ENCODE data around the gene ZNF330. TPM values are rescaled to one million over a fixed set of nuclear protein-coding genes. Genes with fewer than 3 reads are reported as not detected.
"Not testable (repeated sequence)": the region's sequence is repeated elsewhere in the genome, so short reads cannot be mapped to it uniquely, and the experiment has no call there.

The ZNF330 gene
- total RNA-seq, 2 experiments from 2014 or later = 60.3 to 62.6 TPM

DNA sequence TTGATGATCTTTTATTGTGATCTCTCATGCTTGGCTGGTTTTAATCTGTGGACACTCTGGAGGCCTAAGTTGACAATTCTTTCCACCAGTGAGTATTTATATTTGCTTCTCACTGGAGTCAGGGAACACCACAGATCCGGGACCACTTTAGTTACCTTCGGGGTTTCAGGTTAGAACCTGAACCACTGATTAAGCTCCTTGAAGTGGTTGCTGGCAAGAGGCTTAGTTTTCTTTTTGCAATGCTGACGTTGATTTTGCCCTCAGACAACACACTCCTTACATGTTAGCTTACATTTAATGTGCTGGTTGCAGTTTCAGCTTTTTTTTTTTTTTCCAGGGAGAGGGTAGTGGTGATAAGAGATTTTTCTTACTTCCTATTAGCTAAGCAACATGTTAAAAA is 10.5 kb upstream of the ZNF330 start:
- H3K4me1 Mint-ChIP-seq (ENCODE audit: low read depth) = no peaks in the 10 kb centered on the region
- POLR2A ChIA-PET = no interaction called here
- no peak overlapping the region for H3K4me3 Mint-ChIP-seq
- H3K27ac Mint-ChIP-seq = no peak overlapping the region
- CTCF ChIA-PET = no interaction called here
- DNase-seq = no peak
- H3K36me3 Mint-ChIP-seq = no peaks in the 10 kb centered on the region
- H3K9me3 Mint-ChIP-seq = no peaks in the 10 kb centered on the region
- peaks cover 14% of the 10 kb centered on the region for H3K27me3 Mint-ChIP-seq
- intact Hi-C loops (cut with micrococcal nuclease) = no loop called here

DNA sequence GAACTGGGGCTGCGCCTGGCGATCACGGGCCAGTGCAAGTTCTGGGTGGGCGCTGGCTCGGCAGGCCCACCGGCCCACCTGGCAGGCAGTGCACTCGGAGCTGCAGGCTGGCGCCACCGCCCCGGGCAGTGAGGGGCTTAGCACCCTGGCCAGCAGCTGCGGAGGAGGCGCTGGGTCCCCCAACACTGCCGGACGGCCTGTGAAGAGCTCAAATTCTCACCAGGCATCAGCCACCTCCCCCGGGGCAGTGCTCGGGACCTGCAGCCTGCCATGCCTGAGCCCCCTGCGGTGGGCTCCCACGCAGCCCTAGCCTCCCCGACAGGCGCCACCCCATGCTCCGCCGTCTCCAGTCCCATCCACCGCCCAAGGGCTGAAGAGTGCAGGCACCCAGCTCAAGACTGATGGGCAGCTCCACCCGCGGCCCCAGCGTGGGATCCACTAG is 7.1 kb upstream of the ZNF330 start:
- Mint-ChIP-seq H3K36me3 (no peaks in the 10 kb centered on the region), H3K27ac (no peak overlapping the region), H3K4me3 (no peak overlapping the region), H3K27me3 (peaks cover 11% of the 10 kb centered on the region), H3K4me1 (ENCODE audit: low read depth) (no peaks in the 10 kb centered on the region), H3K9me3 (no peaks in the 10 kb centered on the region)
- intact Hi-C loops (cut with micrococcal nuclease) = no loop called here
- DNase-seq = no peak
- ChIA-PET POLR2A (interaction anchor here (0.6 kb wide), 1 partner anchor 1031 kb away, joined by 3 read pairs; no protein-coding TSS in a partner anchor), CTCF (no interaction called here)

DNA sequence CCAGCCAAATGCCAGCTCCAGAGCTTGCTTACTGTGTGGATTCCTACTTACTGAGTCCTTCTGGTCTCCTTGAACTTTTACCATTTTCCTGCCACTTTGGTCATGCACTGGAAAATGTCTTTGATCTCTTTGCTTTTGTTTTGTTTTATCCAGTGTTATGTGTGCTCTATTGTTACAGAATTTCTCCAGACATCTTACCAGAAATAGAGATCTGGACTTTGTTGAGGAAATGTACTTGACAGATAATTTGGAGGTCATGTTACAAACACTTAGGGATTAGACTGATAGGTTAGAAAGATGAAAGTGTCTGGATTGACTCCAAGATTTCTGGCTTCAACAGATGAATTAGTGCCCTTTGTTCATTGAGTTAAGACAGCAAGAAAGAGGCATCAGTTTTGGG is 5.7 kb upstream of the ZNF330 start:
- Mint-ChIP-seq H3K36me3 (no peaks in the 10 kb centered on the region), H3K27ac (no peak overlapping the region), H3K9me3 (no peaks in the 10 kb centered on the region), H3K4me3 (no peak overlapping the region), H3K4me1 (ENCODE audit: low read depth) (no peaks in the 10 kb centered on the region), H3K27me3 (peaks cover 13% of the 10 kb centered on the region)
- CTCF ChIA-PET = no interaction called here
- no peak for DNase-seq
- intact Hi-C loops (cut with micrococcal nuclease) = no loop called here
- POLR2A ChIA-PET = no interaction called here

DNA sequence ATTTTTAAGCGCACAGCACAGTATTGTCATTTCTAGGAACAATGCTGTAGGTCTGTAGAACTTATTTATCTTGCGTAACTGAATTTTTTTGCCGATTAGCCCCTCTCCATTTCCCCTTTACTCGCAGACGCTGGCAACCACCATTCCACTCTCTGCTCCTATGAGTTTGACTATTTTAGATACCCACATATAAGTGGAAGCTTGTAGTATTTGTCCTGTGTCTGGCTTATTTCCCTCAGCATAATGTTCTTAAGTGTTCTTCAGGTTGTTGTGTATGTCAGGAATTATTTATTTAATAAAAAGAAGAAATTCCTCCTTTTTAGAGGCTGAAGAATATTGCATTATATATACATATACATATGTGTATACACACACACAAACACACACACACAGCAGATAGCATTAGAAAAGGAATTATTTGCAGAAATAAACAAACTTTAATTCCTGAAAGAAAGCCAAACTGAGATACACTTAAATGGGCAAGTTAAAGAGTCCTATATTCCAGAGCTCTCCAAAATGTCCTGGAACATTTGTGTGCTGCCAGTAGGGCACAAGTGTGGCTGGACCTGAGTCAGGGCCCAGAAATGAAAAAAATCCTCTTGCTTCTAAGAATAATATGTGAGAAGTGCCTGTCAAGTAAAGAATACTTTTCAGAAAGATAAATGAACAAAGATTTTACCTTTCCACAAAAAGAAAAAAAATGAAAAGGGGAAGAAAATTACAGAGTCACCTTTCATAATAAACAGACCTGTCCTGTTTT is 4.5 kb upstream of the ZNF330 start:
- peaks cover 4% of the 10 kb centered on the region for H3K4me1 Mint-ChIP-seq (ENCODE audit: low read depth)
- CTCF ChIA-PET = no interaction called here
- DNase-seq = no peak
- H3K9me3 Mint-ChIP-seq = no peaks in the 10 kb centered on the region
- POLR2A ChIA-PET = no interaction called here
- H3K36me3 Mint-ChIP-seq = no peaks in the 10 kb centered on the region
- H3K4me3 Mint-ChIP-seq = no peak overlapping the region
- no peak overlapping the region for H3K27ac Mint-ChIP-seq
- intact Hi-C loops (cut with micrococcal nuclease) = no loop called here
- peaks cover 11% of the 10 kb centered on the region for H3K27me3 Mint-ChIP-seq

DNA sequence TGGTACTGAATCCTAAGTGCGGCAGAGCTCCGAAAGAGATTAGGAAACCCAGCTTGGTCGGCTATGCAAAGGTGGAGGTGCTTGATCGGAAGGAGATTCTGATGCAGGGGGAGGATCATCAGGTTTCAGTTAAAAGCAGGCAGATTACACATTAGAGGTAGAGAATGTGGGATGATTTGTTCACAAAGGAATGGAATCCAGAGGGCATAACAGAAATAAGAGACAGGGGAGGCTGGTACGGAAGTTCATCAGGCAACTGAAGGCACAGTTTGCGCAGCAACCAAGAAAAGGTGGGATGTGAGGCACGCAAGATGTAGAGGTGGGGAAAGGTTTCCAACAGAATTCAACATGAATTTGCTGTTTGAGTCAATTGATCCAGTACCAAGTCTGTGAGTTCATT is 424 bp upstream of the ZNF330 start:
- H3K27me3 Mint-ChIP-seq = peaks cover 3% of the 10 kb centered on the region
- intact Hi-C loops (cut with micrococcal nuclease) = loop anchor here (2.0 to 5.0 kb wide), 5 partner anchors 88 to 1969 kb away; partner anchors contain the start of genes ELMOD2, IL15, RNF150 and SCOC
- no peaks in the 10 kb centered on the region for H3K9me3 Mint-ChIP-seq
- DNase-seq = no peak
- peak overlapping the region; percentile 90 for H3K27ac Mint-ChIP-seq
- peaks cover 30% of the 10 kb centered on the region for H3K4me1 Mint-ChIP-seq (ENCODE audit: low read depth)
- peak overlapping the region; percentile 91 for H3K4me3 Mint-ChIP-seq
- peaks cover 14% of the 10 kb centered on the region for H3K36me3 Mint-ChIP-seq
- ChIA-PET POLR2A (no interaction called here), CTCF (no interaction called here)

DNA sequence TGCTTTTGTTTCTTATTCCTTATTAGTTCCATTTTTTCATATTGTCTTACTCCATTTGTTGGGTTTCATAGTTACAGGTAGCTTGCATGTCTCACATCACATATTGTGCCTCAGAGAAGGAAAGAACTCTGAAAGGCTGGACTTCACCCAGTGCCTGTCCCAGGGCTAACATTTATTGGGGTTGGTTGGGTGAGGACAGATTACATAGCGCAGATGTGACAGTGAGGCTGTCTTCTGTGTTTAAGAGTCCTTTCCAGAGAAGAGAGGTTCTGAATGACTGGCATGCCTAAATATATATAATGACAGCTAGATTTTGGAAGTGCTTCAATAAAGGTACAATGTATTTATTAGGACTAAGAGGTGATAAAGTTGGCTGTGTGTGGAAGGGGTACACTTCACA is 2.7 kb downstream of the ZNF330 start:
- H3K4me1 Mint-ChIP-seq (ENCODE audit: low read depth) = peaks cover 33% of the 10 kb centered on the region
- peaks cover 34% of the 10 kb centered on the region for H3K36me3 Mint-ChIP-seq
- no peak overlapping the region for H3K27ac Mint-ChIP-seq

DNA sequence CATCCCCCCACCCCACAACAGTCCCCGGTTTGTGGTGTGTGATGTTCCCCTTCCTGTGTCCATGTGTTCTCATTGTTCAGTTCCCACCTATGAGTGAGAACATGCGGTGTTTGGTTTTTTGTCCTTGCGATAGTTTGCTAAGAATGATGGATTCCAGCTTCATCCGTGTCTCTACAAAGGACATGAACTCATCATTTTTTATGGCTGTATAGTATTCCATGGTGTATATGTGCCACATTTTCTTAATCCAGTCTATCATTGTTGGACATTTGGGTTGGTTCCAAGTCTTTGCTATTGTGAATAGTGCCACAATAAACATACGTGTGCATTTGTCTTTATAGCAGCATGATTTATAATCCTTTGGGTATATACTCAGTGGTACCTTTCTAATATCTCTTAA is 6.6 kb downstream of the ZNF330 start:
- Mint-ChIP-seq H3K4me1 (ENCODE audit: low read depth) (peaks cover 25% of the 10 kb centered on the region), H3K36me3 (peaks cover 56% of the 10 kb centered on the region)
- POLR2A ChIA-PET; H3K4me3 Mint-ChIP-seq; intact Hi-C loops (cut with micrococcal nuclease); H3K9me3 Mint-ChIP-seq; H3K27ac Mint-ChIP-seq; CTCF ChIA-PET; DNase-seq; H3K27me3 Mint-ChIP-seq: not testable (repeated sequence)

More for the DNA sequence above, 2.7 kb downstream of the ZNF330 start:
- POLR2A ChIA-PET = no interaction called here
- H3K27me3 Mint-ChIP-seq = peaks cover 3% of the 10 kb centered on the region
- intact Hi-C loops (cut with micrococcal nuclease) = loop anchor here (5.0 kb wide), 3 partner anchors 91 to 701 kb away; partner anchors contain the start of genes ELMOD2, IL15 and RNF150
- DNase-seq = no peak
- no peak overlapping the region for H3K4me3 Mint-ChIP-seq
- H3K9me3 Mint-ChIP-seq = no peaks in the 10 kb centered on the region
- CTCF ChIA-PET = interaction anchor here (1.2 kb wide), 1 partner anchor 24 kb away, joined by 3 read pairs; no protein-coding TSS in a partner anchor

DNA sequence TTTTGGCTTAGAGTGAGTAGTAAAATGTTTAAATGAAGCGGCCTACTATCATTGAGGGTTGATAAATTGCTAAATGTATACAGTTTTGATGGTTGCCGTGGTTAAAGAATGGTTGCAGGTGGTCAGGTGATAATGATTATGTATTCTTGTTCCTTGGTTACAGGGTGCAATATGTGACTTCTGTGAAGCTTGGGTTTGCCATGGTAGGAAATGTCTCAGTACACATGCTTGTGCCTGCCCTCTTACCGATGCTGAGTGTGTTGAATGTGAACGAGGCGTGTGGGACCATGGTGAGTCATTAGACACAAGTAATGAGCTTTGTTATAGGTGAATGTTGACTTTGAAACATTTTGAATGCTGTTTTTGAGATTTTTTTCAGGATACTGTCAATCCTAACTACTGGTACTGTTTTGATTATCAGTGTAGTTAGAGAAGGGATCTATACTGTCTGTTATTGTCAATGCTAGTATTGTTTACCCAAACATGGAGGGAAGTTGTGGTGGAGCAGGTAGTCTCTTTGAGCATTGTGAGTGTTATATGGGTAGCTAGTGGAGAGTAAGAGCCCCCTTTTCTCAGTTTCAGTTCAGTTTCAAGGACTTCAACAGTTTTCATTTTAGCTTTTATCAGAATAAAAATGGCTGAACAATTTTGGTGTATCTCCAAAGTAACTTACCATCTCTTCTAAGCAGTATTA is 8.9 kb downstream of the ZNF330 start:
- Mint-ChIP-seq H3K9me3 (no peaks in the 10 kb centered on the region), H3K27me3 (no peaks in the 10 kb centered on the region), H3K27ac (no peak overlapping the region), H3K4me1 (ENCODE audit: low read depth) (peaks cover 9% of the 10 kb centered on the region), H3K4me3 (no peak overlapping the region), H3K36me3 (peaks cover 57% of the 10 kb centered on the region)
- DNase-seq = no peak
- POLR2A ChIA-PET = no interaction called here
- CTCF ChIA-PET = no interaction called here
- intact Hi-C loops (cut with micrococcal nuclease) = no loop called here

DNA sequence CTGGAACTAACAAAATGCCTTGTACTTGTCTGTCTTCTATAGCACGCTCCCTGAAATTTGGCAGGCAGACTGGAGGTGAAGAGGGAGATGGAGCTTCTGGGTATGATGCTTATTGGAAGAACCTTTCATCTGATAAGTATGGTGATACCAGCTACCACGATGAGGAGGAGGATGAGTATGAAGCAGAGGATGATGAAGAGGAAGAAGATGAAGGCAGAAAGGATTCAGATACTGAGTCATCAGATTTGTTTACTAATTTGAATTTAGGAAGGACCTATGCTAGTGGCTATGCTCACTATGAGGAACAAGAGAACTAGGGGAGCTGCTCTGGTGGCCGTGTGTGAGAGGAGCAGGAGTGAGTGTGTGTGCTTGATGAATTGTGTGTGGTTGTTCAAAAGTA is 13.0 kb downstream of the ZNF330 start:
- CTCF ChIA-PET = no interaction called here
- Mint-ChIP-seq H3K4me3 (no peak overlapping the region), H3K36me3 (peaks cover 43% of the 10 kb centered on the region), H3K9me3 (no peaks in the 10 kb centered on the region), H3K4me1 (ENCODE audit: low read depth) (peaks cover 6% of the 10 kb centered on the region), H3K27ac (no peak overlapping the region), H3K27me3 (no peaks in the 10 kb centered on the region)
- intact Hi-C loops (cut with micrococcal nuclease) = no loop called here
- POLR2A ChIA-PET = no interaction called here
- DNase-seq = no peak

DNA sequence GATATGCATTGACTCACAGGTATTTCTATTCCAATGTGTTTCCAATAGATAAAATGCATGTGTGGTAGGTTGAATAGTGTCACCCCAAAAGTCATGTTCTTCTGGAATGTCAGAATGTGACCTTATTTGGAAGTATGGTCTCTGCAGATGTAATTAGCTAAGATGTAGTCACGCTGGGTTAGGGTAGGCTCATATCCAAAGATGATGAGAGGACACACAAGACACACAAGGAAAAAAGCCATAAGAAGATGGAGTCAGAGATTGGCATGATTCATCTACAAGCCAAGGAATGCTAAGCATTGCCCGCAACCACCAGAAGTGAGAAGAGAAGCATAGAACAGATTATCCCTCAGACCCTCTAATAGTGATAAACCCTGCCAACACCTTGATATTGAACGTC is 17.5 kb downstream of the ZNF330 start:
- no peak for DNase-seq
- no peak overlapping the region for H3K27ac Mint-ChIP-seq
- no peaks in the 10 kb centered on the region for H3K27me3 Mint-ChIP-seq
- no peaks in the 10 kb centered on the region for H3K4me1 Mint-ChIP-seq (ENCODE audit: low read depth)
- no peaks in the 10 kb centered on the region for H3K9me3 Mint-ChIP-seq
- peaks cover 19% of the 10 kb centered on the region for H3K36me3 Mint-ChIP-seq
- ChIA-PET CTCF (no interaction called here), POLR2A (no interaction called here)
- intact Hi-C loops (cut with micrococcal nuclease) = no loop called here
- no peak overlapping the region for H3K4me3 Mint-ChIP-seq

DNA sequence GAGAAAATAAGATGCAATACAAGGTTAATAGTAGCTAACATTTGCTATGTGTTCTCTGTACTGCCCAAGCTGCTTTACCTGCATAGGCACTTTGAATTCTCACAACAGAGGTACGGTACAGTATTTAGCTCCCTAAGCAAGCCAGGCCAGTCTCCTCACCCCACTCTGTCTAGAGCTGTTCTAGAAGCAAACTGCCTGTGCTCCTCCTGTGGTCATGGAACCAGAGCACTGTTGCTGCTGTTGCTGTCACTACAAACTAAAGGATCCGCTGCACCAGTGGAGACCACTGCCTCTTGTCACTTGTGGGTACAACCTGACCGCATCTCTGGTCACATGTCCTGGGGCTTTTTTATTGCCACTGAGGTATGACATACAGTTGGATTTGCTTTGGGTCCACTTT is 19.6 kb downstream of the ZNF330 start:
- Mint-ChIP-seq H3K36me3 (peaks cover 7% of the 10 kb centered on the region), H3K27me3 (no peaks in the 10 kb centered on the region), H3K4me3 (no peak overlapping the region), H3K4me1 (ENCODE audit: low read depth) (no peaks in the 10 kb centered on the region), H3K9me3 (no peaks in the 10 kb centered on the region), H3K27ac (no peak overlapping the region)
- ChIA-PET CTCF (no interaction called here), POLR2A (no interaction called here)
- intact Hi-C loops (cut with micrococcal nuclease) = no loop called here
- no peak for DNase-seq

DNA sequence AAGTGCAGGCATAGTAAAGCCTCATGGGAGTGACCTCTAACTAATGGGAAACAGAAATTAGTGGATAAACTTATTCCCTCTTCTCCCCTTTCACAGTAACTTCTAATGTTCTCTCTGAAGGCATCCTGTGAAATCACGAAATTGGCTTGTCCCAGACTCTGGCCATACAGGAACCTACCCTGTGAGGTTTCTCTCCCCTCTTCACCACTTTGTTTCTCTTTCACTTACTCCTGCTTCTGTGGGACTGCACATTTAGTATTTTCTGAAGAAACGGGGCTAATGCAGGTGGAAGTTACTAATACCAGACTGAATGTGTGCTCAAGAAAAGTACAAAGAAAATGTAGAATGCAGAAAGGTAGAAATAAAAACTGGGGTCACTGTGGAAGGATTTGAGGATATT is 20.0 kb downstream of the ZNF330 start:
- no peak for DNase-seq
- H3K27me3 Mint-ChIP-seq = no peaks in the 10 kb centered on the region
- ChIA-PET CTCF (no interaction called here), POLR2A (no interaction called here)
- H3K4me1 Mint-ChIP-seq (ENCODE audit: low read depth) = no peaks in the 10 kb centered on the region
- peaks cover 4% of the 10 kb centered on the region for H3K36me3 Mint-ChIP-seq
- no peaks in the 10 kb centered on the region for H3K9me3 Mint-ChIP-seq
- intact Hi-C loops (cut with micrococcal nuclease) = no loop called here
- H3K4me3 Mint-ChIP-seq = no peak overlapping the region
- H3K27ac Mint-ChIP-seq = no peak overlapping the region

DNA sequence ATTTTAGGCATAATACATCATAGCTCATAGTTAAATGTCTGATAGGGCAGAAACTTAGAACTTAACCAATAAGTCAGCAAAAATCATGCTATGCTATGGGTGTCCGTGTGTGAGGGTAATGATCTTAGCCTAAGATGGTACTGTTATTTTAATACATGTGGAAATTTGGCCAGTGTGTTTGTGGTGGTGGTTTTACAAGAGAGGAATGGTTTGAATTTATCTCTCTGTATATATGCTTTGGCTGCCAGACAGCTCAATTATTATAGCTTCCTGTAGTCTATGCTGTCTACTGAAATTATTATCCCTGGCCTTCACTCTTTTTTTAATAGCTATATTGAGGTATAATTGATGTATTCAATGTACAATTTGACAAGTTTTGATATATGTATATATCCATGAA is 21.3 kb downstream of the ZNF330 start:
- intact Hi-C loops (cut with micrococcal nuclease) = no loop called here
- Mint-ChIP-seq H3K9me3 (no peaks in the 10 kb centered on the region), H3K4me3 (no peak overlapping the region), H3K27ac (no peak overlapping the region), H3K4me1 (ENCODE audit: low read depth) (peaks cover 5% of the 10 kb centered on the region), H3K27me3 (no peaks in the 10 kb centered on the region), H3K36me3 (no peaks in the 10 kb centered on the region)
- ChIA-PET CTCF (interaction anchor here (1.0 kb wide), 1 partner anchor 65 kb away, joined by 3 read pairs; no protein-coding TSS in a partner anchor), POLR2A (no interaction called here)
- no peak for DNase-seq

Measured in activated CD4-positive, alpha-beta memory T cell treated with anti-CD3 and anti-CD28 coated beads for 36 hours (primary cell).